ENCODE data around the gene ZNRF1. TPM values are rescaled to one million over a fixed set of nuclear protein-coding genes. Genes with fewer than 3 reads are reported as not detected.

ZNRF1 gene
- polyA plus RNA-seq, 2 of the 4 experiments (the other 2 are of a cell fraction) = 18.6 to 22.6 TPM

GRCh38 chr16:75044800-75045361, 46.1 kb downstream of the ZNRF1 start:
- Histone ChIP-seq H3K4me2 (peak overlapping the region; percentile 49), H3K9me3 (no peaks in the 10 kb centered on the region), H3K4me3 (no peak overlapping the region), H3K4me1 (peaks cover 18% of the 10 kb centered on the region), H3K27ac (0 out of 6 replicates have a peak overlapping the region, but pooled peaks of 1 of the 2 experiments have one; percentile 29)
- ChIA-PET POLR2A (interaction anchor here (0.6 kb wide), 1 partner anchor 14 kb away, joined by 6 read pairs; no protein-coding TSS in a partner anchor), CTCF (interaction anchor here (0.8 to 2.4 kb wide), 3 partner anchors 12 to 66 kb away, joined by 3 to 5 read pairs (median 3); no protein-coding TSS in a partner anchor)
- WGBS (ENCODE audit: missing lambda C conversion rate) = 24% methylated on average over 3 of the region's 3 CpGs
- ATAC-seq (peak in 1 of 2 experiments; percentile 77; a peak in 3 of 6 replicates), FAIRE-seq (no peak), DNase-seq (ENCODE audit: low read depth in 1 of 2, low spot score in 1 of 2) (peak in 1 of 2 experiments; percentile 48)
- TF ChIP-seq REST (IDR thresholded peaks at IDR 0.05) = no peak
- peak in 1 of 2 experiments; percentile 66; a peak in 2 of 4 replicates for TF ChIP-seq CEBPB (IDR thresholded peaks at IDR 0.05)

- 78% methylated on average over 3 of the region's 3 CpGs for WGBS (ENCODE audit: missing lambda C conversion rate)
- CTCF ChIA-PET = interaction anchor here (0.8 to 2.4 kb wide), 3 partner anchors 12 to 66 kb away, joined by 3 to 5 read pairs (median 3); no protein-coding TSS in a partner anchor
- FAIRE-seq = no peak
- DNase-seq (ENCODE audit: low read depth in 1 of 2, low spot score in 1 of 2) = no peak
- Histone ChIP-seq H3K9me3 (no peaks in the 10 kb centered on the region), H3K27ac (no peak overlapping the region), H3K4me2 (peak overlapping the region; percentile 49), H3K4me1 (peaks cover 18% of the 10 kb centered on the region), H3K4me3 (no peak overlapping the region)
- POLR2A ChIA-PET = interaction anchor here (0.6 kb wide), 1 partner anchor 14 kb away, joined by 6 read pairs; no protein-coding TSS in a partner anchor
- no peak for ATAC-seq
- TF ChIP-seq ESRRA (IDR thresholded peaks at IDR 0.05; ENCODE audit: borderline replicate concordance, low read length) (no peak), ZSCAN20 (CRISPR knock-in tag; IDR thresholded peaks at IDR 0.05) (no peak), NR3C1 (IDR thresholded peaks at IDR 0.05) (no peak), BCL3 (IDR thresholded peaks at IDR 0.05) (no peak), RAD21 (conservative IDR thresholded peaks at IDR 0.05 in 1 of 2, IDR thresholded peaks at IDR 0.05 in 1 of 2) (no peak), ZNF302 (CRISPR knock-in tag; IDR thresholded peaks at IDR 0.05) (no peak), RFX5 (IDR thresholded peaks at IDR 0.05) (no peak)
These were observed 46.6 kb downstream of the ZNRF1 start for GRCh38 chr16:75045424-75045823.

GRCh38 chr16:75048054-75048453, 49.2 kb downstream of the ZNRF1 start:
- no peaks in the 10 kb centered on the region for H3K9me3 ChIP-seq
- H3K4me2 ChIP-seq = no peak overlapping the region
- ChIA-PET CTCF (interaction anchor here (2.2 kb wide), 1 partner anchor 64 kb away, joined by 4 read pairs; no protein-coding TSS in a partner anchor), POLR2A (no interaction called here)
- no peak overlapping the region for H3K4me3 ChIP-seq
- DNase-seq (ENCODE audit: low read depth in 1 of 2, low spot score in 1 of 2) = no peak
- no peak overlapping the region for H3K27ac ChIP-seq
- no peak for ATAC-seq
- WGBS (ENCODE audit: missing lambda C conversion rate) = 80% methylated on average over 4 of the region's 4 CpGs
- TF ChIP-seq ZSCAN20 (CRISPR knock-in tag; IDR thresholded peaks at IDR 0.05) (no peak), HMGXB4 (CRISPR knock-in tag; IDR thresholded peaks at IDR 0.05; ENCODE audit: borderline replicate concordance) (no peak), CEBPB (IDR thresholded peaks at IDR 0.05) (no peak), BCL3 (IDR thresholded peaks at IDR 0.05) (no peak), POLR2A (IDR thresholded peaks at IDR 0.05; ENCODE audit: low read length) (no peak), KDM5A (IDR thresholded peaks at IDR 0.05) (no peak), EHMT2 (IDR thresholded peaks at IDR 0.05; ENCODE audit: low read depth) (no peak), MAZ (IDR thresholded peaks at IDR 0.05; ENCODE audit: borderline replicate concordance, low read depth, low read length) (no peak), CHD4 (IDR thresholded peaks at IDR 0.05; ENCODE audit: borderline replicate concordance) (no peak), CHD2 (IDR thresholded peaks at IDR 0.05; ENCODE audit: low read length, partially characterized antibody) (no peak), ZFP36 (IDR thresholded peaks at IDR 0.05; ENCODE audit: borderline replicate concordance, partially characterized antibody) (no peak), MAX (IDR thresholded peaks at IDR 0.05) (no peak), ATOH8 (CRISPR knock-in tag; IDR thresholded peaks at IDR 0.05; ENCODE audit: low read depth) (no peak), JUNB (IDR thresholded peaks at IDR 0.05) (no peak)
- peaks cover 22% of the 10 kb centered on the region for H3K4me1 ChIP-seq
- FAIRE-seq = no peak

Measured in A549 (cell line).